Central memory CD4-positive, alpha-beta T cell (primary cell): ENCODE measurements around the gene MYOC.
"Not testable (repeated sequence)": the region's sequence is repeated elsewhere in the genome, so short reads cannot be mapped to it uniquely, and the experiment has no call there.

Experiments used
- DNase-seq: peaks from one replicate; pipeline ENCODE4 v3.0.0; 2022
- total RNA-seq, 3 experiments: gene quantifications; one replicate each; lab custom pipeline; 2026; lab: John Stamatoyannopoulos, UW

The MYOC gene
- total RNA-seq: 0 reads per million in 3 experiments

DNA sequence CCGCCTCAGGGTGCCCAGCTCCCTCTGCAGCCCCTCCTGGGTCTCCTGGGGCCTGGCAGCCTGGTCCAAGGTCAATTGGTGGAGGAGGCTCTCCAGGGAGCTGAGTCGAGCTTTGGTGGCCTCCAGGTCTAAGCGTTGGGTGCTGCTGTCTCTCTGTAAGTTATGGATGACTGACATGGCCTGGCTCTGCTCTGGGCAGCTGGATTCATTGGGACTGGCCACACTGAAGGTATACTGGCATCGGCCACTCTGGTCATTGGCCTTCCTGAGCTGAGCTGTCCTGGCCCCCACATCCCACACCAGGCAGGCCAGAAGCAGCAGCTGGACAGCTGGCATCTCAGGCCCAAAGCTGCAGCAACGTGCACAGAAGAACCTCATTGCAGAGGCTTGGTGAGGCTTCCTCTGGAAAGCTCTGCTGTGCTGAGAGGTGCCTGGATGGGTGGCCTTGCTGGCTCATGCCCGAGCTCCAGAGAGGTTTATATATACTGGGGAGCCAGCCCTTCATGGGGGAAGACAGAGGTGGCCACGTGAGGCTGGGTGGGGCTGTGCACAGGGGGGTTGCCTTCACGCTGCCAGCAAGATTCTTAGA lies at the start of gene MYOC:
TSS of gene MYOC (minus strand) at position 455 of the 589 bp plus-strand sequence. CDS start at position 378, 77 bp downstream.
- no peak for DNase-seq

GRCh38 chr1:171699531-171699930 lies 47.0 kb upstream of the MYOC start:
- no peak for DNase-seq

DNA sequence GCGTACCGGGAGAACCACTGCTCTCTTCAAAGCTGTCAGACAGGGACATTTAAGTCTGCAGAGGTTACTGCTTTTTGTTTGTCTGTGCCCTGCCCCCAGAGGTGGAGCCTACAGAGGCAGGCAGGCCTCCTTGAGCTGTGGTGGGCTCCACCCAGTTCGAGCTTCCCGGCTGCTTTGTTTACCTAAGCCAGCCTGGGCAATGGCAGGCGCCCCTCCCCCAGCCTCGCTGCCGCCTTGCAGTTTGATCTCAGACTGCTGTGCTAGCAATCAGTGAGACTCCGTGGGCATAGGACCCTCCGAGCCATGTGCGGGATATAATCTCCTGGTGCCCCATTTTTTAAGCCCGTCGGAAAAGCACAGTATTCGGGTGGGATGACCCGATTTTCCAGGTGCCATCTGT lies 43.3 kb upstream of the MYOC start:
- not testable (repeated sequence) for DNase-seq

DNA sequence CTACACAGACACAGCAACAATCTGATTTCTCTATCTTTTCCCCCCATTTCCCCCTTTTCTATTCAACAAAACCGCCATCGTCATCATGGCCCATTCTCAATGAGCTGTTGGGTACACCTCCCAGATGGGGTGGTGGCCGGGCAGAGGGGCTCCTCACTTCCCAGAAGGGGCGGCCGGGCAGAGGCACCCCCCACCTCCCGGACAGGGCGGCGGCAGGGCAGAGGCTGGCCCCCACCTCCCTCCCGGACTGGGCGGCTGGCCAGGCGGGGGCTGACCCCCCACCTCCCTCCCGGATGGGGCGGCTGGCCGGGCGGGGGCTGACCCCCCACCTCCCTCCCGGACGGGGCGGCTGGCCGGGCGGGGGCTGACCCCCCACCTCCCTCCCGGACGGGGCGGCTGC lies 41.1 kb upstream of the MYOC start:
- not testable (repeated sequence) for DNase-seq

- DNase-seq: no peak
Measured at GRCh38 chr1:171683870-171684269, 31.4 kb upstream of the MYOC start.

GRCh38 chr1:171680339-171680738 lies 27.9 kb upstream of the MYOC start:
- DNase-seq: no peak

- DNase-seq: no peak
Measured at GRCh38 chr1:171676823-171677222, 24.3 kb upstream of the MYOC start.

DNA sequence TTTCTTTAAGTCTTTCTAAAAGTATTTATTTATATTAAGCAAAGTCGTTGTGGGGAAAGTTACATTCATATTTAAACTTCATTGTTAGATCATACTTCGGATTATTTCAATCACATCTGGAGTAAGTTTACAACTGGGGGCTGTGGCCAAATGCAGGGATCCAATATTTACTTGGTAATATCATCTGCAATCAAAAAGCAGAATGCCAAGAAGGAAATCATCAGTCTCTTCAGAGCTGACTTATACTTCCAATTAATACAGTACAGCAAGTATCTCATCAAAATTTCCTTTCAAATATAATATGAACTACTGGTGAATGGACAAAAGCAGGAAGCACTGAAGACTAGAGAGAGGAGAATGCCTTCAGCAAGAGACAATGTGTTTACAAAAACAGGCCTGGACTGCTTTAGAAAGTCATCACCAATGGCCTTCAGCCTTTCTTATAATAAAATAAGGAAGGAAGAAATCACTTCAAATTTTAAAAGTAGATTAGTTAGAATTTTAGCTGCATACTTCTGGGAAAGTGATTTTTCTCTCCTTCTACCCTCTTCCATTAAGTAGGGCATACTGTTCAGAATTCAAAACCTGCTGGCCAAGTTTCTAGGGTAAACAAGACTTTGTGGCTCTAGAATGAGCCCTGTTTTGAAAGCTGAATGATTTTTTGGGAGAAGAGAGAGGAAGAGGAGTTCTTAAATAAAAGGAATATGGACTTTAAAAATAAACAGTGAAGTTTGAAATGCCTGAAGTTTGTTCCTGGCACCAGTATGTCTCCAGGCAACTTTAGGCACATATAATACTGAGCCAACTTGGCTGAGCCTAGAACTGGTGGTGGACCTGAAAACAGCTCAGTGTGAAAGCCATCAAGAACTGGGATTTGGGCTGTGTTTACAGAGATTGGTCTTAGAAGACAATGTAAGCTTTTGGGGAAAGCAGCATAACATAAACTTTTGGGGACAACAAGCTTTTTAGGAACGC lies 22.2 kb upstream of the MYOC start:
- DNase-seq: no peak

DNA sequence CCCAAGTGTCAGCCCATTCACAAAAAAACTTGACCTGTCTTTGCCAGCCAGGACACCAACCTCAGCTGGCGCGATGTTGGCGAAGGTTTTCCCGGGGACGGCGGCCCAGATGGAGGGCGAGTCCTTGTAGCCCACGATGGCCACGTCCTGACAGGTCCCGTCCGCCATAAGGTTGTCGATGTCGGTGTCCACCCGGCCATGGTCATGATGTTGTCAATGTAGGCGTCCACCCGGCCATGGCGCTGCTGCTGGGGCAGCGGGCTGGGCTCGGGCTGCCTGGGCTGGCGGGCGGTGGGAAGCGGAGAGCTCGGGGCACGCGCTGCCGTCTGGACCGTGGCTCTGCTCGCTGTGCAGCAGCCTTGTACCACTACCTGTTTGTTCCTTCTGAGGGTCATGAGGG lies 18.3 kb upstream of the MYOC start:
- no peak for DNase-seq

- no peak for DNase-seq
Measured at GRCh38 chr1:171668372-171668771, 15.9 kb upstream of the MYOC start.

- no peak for DNase-seq
Measured at GRCh38 chr1:171666114-171666769, 13.8 kb upstream of the MYOC start.

- no peak for DNase-seq
Measured at GRCh38 chr1:171664976-171665375, 12.5 kb upstream of the MYOC start.

DNA sequence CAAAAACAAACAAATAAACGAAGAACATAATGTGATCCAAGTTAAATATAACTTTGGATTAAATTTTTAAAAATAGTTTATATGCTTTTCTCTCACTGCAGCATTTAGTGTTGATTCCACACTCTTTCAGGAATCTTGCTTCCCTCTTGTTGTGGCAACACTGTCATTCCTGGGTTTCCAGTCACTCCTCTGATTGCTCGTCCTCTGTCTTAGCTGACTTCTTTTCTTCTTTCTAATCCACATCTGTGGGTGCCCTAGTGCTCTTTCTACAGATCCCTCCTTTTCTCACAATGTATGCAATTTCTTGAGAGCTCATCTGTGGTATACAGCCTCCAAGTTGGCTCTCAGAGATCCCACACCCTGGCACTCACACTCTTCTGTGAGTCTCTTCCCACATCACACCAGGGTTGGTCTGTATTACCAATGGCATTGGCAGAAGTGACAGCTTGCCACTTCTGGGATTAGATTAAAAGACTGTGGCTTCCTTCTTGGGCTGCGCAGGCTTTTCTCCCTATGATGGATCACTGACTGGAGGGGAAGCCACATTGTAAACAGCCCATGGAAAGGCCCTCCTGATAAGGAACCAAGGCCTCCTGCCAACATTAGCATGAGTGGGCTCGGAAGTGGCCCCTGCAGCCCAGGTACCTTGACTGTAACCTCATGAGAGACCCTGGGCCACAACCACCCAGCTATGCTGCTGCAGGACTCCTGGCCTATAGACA lies 11.5 kb upstream of the MYOC start:
- DNase-seq: no peak

DNA sequence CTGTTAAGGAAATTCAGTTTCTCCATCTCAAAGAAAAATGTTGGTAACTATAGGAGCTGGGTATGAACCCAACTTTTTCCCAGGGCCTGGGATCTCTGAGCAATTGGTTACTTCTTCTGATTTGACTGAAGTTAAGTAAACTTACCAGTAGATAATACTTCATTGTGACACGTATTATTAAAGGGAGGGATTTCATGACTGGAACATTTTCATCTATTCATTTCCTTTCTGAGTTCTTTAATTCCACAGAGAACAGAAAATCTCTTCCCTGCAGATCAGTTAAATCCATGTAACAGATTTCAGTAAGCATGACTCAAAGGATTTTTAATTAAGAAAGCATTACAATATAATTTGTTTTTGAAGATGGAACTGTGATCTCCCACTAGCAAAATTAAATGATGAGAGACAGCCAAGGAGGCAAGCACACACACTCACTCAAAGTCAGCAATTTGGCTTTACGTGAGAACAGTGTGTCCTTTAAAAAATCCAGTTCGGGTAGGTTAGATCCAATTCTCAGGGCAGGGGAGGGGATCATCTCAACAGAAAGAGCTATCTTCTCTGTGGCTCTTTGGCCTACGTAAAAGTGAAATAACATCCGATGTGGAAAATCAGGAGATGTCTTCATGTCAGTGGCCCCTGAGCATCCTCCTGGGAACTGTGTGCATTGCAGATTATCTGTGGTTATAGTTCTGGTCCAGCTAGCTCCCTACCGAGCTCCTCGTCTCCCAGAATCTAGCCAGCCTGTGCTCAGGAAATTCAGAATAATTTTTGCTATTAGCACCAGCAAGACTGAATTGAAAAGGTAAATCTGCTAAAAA lies 10.8 kb upstream of the MYOC start:
- no peak for DNase-seq

DNA sequence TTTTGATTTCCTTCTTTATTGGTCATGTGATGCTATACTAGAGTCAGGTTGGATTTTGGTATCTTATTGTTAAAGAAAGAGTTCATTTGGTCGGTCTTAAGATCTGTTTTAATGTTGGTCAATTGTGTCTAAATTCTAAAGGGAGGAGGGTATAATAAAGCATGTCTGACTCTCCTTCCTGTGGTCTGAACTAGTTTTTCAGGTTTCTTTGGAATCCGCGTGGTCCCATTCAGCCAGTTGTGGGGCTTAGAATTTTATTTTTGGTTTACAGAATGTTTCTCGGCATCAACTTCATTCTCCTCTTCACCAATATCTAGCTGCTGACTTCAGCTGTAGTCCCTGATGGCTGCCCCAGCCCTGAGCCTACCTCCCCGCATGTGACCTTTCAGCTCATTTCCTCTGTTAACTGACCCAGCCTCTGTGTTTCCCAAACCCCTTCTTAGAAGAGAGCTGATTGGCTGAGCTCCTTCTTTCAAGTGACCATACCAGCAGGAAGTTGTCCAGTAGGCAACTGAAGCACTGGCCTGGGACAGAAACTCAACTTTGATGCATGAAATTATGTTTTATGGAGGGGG lies 8.7 kb upstream of the MYOC start:
- no peak for DNase-seq

- not testable (repeated sequence) for DNase-seq
Measured at GRCh38 chr1:171656206-171656605, 3.7 kb upstream of the MYOC start.

DNA sequence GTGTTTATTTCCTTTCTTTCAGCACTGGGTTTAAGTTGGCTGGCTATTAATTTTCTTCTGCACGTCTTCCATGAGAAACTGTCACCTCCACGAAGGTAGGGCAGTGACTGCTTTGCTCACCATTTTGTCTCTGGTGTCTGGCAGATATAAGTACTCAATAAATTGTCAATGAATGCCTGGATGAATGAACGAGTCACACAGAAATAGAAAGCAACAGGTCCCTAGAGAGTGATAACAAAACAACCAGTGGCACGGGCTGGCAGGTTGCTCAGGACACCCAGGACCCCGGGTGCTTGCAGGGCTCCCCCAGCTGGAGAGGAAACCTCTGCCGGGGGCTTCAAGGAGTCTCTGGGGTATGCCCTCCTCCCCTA lies 3.2 kb upstream of the MYOC start:
- DNase-seq: no peak

DNA sequence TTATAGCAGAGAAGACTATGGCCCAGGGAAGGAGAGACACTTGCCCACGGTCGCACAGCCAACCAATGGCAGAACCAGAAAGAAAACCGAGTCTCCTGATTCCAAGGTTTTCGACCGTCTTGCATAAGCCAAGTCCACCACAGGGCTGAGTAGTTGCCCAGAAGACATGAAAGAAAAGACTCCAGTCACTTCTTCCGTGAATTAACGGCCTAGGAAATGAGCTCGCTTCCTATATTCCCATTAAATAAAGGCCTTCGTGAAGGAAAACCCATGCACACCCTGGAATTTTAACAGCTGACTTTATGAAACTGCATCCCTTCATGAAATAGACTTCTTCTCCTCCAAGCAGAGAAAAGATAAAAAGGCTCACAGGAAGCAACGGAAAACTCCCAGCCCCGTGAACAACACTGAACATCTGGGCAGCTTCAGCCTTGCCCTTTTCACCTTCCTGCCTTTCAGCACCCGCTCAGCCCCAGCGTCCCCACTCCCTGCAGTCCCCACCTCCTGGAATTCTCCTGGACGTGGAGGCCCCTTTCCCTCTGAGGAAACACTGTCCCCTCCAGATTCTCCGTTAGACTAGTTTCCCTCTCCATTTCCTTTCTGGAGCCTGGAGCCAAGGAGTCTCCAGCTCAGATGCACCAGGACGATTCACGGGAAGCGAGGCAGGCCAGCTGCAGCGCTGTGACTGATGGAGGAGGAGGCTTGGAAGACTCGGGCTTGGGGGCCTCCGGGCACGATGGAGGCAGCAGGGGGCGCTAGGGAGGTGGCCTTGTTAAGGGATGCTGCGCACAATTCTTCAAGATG lies 2.7 kb upstream of the MYOC start:
- DNase-seq: peak; percentile 21

DNA sequence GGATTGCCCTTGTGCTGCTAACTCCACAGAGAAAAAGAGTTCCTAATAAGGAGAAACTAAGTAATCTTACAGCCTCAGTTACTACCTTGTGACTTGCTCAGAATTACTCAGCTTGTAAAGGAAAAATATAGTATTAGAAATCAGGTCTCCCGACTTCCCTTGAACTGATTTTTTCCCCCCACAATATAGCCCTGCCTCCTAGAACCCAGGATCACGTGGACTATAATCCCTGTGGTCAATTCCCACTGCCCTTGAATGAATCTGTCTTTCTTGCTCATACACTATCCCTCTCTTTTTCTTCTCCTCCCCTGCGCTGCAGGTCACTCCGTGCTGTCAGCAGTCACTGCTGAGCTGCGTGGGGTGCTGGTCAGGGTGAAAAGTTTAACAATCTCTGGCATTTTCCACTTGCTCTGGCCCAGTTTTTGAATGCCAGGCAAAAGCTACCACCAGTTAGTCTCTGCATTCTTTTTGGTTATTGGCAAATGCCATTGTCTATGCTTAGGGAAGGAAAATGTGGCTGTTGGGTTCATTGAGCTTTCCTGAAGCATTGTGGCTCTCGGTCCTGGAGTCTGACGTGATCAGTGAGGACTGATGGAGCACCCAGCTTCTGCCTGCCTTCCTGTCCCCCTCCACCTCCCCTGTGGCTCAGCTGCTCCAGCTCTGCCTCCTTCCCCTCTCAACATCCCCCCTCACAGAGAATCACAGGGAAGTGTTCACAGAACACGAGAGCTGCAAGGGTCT lies 1.9 kb upstream of the MYOC start:
- DNase-seq: no peak

DNA sequence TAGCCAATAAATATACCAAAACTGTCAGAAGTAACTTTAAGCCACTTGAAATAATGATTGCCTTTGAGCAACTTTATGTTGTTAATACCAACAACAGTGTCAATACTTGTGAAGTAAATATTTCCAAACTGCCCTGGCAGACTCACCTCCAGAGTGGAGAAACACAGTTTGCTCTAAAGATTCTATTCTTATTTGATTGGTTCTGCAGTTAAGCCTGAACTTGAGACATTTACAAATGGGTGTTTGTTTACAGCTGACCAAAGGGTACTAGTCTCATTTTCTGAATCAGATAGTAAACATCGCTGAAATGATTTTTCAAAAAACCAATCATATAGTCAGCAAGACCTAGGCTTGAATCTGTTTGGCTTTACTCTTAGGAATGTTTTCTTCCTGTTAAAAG lies 1.3 kb upstream of the MYOC start:
- DNase-seq: no peak
